K562 (cell line): Measurements from ENCODE around the gene LMCD1. TPM values are rescaled to one million over a fixed set of nuclear protein-coding genes. Genes with fewer than 3 reads are reported as not detected.
A peak's percentile ranks its signal among the peaks of the same experiment; 100 is the strongest.

Source experiments
- ATAC-seq: fragments of 200-7000 bp; cut with Tn5 transposase; 3 replicates; pipeline ENCODE4 v1.9.1; 2020; ENCODE audit warnings: moderate library complexity
- BruUV-seq: library from RNA; stranded (reverse); fragments of 400-500 nt; replicated peaks from 2 replicates; lab custom pipeline; 2021; lab: Mats Ljungman, UMichigan
- CTCF ChIA-PET: fragments of 300-600 bp; formaldehyde crosslinking; extraction: SDS; loops from one replicate; lab custom pipeline; 2021; ENCODE audit warnings: low intra/inter-chr PET ratio; lab: Yijun Ruan, JAX
- POLR2A ChIA-PET: fragments of 300-600, 350-650 bp; sonication (Branson Sonifier 250); formaldehyde crosslinking; extraction: SDS; loops from one replicate; lab custom pipeline; 2021; ENCODE audit warnings: antibody characterized with exemption, inconsistent platforms; lab: Yijun Ruan, JAX
- DNase-seq, 4 experiments: peaks; one replicate each; pipeline versions ENCODE4 v3.0.0 to v3.0.0-alpha.2; 2011 to 2018; ENCODE audit warnings: low spot score in 3 of 4, mixed read lengths in 3 of 4; ENCODE audit errors: extremely low read depth in 1 of 4
- FAIRE-seq: peaks from 2 replicates; lab custom pipeline; 2011; peaks lifted over from hg19 to GRCh38; lab: Jason Lieb, UNC
- H2AFZ ChIP-seq: 2 replicates; pipeline ENCODE4 v1.6.0; 2011; ENCODE audit warnings: low read depth, low read length, control low read depth, inconsistent platforms
- H3K27ac ChIP-seq: fragments of 200-600 bp; 3 replicates; pipeline ENCODE4 v1.8.0; 2011; ENCODE audit warnings: low read depth, mild to moderate bottlenecking, control low read depth, inconsistent platforms, low read length, moderate library complexity, mixed read lengths; ENCODE audit errors: extremely low read depth
- H3K27me3 ChIP-seq, 2 experiments: fragments of 300-600 bp in 1 of 2; 2 replicates in 1 of 2; 3 replicates in 1 of 2; pipeline versions ENCODE4 v1.6.0 to v1.8.0; 2011; ENCODE audit warnings: inconsistent platforms in 2 of 2, low read length in 2 of 2, mild to moderate bottlenecking in 1 of 2, mixed read lengths in 1 of 2, moderate library complexity in 1 of 2; ENCODE audit not compliant: control insufficient read depth in 2 of 2, insufficient read depth in 2 of 2
- H3K36me3 ChIP-seq: fragments of 300-600 bp; 3 replicates; pipeline ENCODE4 v1.8.0; 2011; ENCODE audit warnings: mild to moderate bottlenecking, low read length, inconsistent platforms; ENCODE audit not compliant: control insufficient read depth, insufficient read depth
- H3K4me1 ChIP-seq, 2 experiments: fragments of 200-600 bp in 1 of 2; replicated peaks in 1 of 2; 2 replicates in 1 of 2; 3 replicates in 1 of 2; pipeline versions ENCODE4 v1.5.1 to v1.8.0; 2011; ENCODE audit warnings: inconsistent platforms in 2 of 2, low read length in 2 of 2, mild to moderate bottlenecking in 1 of 2, mixed read lengths in 1 of 2, moderate library complexity in 1 of 2; ENCODE audit not compliant: control insufficient read depth in 2 of 2, insufficient read depth in 2 of 2
- H3K4me2 ChIP-seq: 2 replicates; pipeline ENCODE4 v1.6.1; 2011; ENCODE audit warnings: low read length, control low read depth, inconsistent platforms, mixed read lengths; ENCODE audit not compliant: insufficient read depth
- H3K4me3 ChIP-seq: fragments of 200-600 bp; sonication (generic), shearing (Covaris generic); 2 replicates; pipeline ENCODE4 v1.5.1; 2016; ENCODE audit warnings: control low read depth, inconsistent platforms
- H3K79me2 ChIP-seq: fragments of 200-600 bp; 3 replicates; pipeline ENCODE4 v1.8.0; 2011; ENCODE audit warnings: low read length, inconsistent platforms; ENCODE audit not compliant: control insufficient read depth, insufficient read depth
- H3K9ac ChIP-seq, 2 experiments: 2 replicates each; pipeline versions ENCODE4 v1.6.0 to v1.6.1; 2011; ENCODE audit warnings: low read depth in 2 of 2, low read length in 2 of 2, control low read depth in 1 of 2, inconsistent platforms in 1 of 2, mild to moderate bottlenecking in 1 of 2, mixed read lengths in 1 of 2; ENCODE audit not compliant: insufficient read depth in 1 of 2
- H3K9me1 ChIP-seq: one replicate; pipeline ENCODE4 v1.6.0; 2011; ENCODE audit warnings: inconsistent platforms, mild to moderate bottlenecking, low read length, moderate library complexity; ENCODE audit not compliant: control insufficient read depth, insufficient read depth
- H3K9me3 ChIP-seq: replicated peaks from 2 replicates; pipeline ENCODE4 v1.5.1; 2011; ENCODE audit warnings: low read depth, low read length, inconsistent platforms; ENCODE audit not compliant: control insufficient read depth, insufficient read depth
- H4K20me1 ChIP-seq: replicated peaks from 2 replicates; pipeline ENCODE4 v1.6.1; 2011; ENCODE audit warnings: low read length, inconsistent platforms, mixed read lengths; ENCODE audit not compliant: control insufficient read depth, insufficient read depth
- KAT2B ChIP-seq: IDR thresholded peaks from one replicate; pipeline ENCODE4 v1.6.1; 2012; ENCODE audit warnings: low read depth, mild to moderate bottlenecking, control low read depth, inconsistent platforms, low read length, moderate library complexity
- LCOR ChIP-seq: sonication (generic); formaldehyde crosslinking; IDR thresholded peaks from 2 replicates; pipeline ENCODE4 v1.8.0; 2022; ENCODE audit warnings: mild to moderate bottlenecking, missing genetic modification reagents
- POLR2AphosphoS2 ChIP-seq: IDR thresholded peaks from 2 replicates; pipeline ENCODE4 v1.6.1; 2012; ENCODE audit warnings: low read length, improper control_type of control experiment
- PTRF ChIP-seq: fragments of 450-650 bp; IDR thresholded peaks from 2 replicates; pipeline ENCODE4 v1.6.1; 2016; ENCODE audit warnings: mild to moderate bottlenecking, missing genetic modification characterization, missing compliant biosample characterization
- SLC30A9 ChIP-seq: fragments of 250-450 bp; sonication (Bioruptor Pico); IDR thresholded peaks from 2 replicates; pipeline ENCODE4 v1.8.0; 2022; ENCODE audit warnings: mild to moderate bottlenecking, moderate library complexity
- WHSC1 ChIP-seq: IDR thresholded peaks from one replicate; pipeline ENCODE4 v1.6.1; 2012; ENCODE audit warnings: low read length, control low read depth, inconsistent platforms
- ZBTB9 ChIP-seq: fragments of 450-650 bp; formaldehyde crosslinking; IDR thresholded peaks from 2 replicates; pipeline ENCODE4 v1.4.0; 2020; ENCODE audit warnings: mild to moderate bottlenecking, moderate library complexity
- ZNF124 ChIP-seq: sonication (generic); formaldehyde crosslinking; IDR thresholded peaks from 2 replicates; pipeline ENCODE4 v1.8.1; 2022; ENCODE audit warnings: missing genetic modification reagents
- ZNF140 ChIP-seq: fragments of 250-450 bp; sonication (Bioruptor Pico); IDR thresholded peaks from 2 replicates; pipeline ENCODE4 v1.8.0; 2021; ENCODE audit warnings: moderate library complexity, mild to moderate bottlenecking, inconsistent platforms
- WGBS: fragments of 100-300 bp; shearing (Covaris generic); methylation state at CpG from one replicate; pipeline ENCODE4 v1.1.6; 2016; ENCODE audit warnings: low coverage, mixed read lengths; ENCODE audit not compliant: insufficient coverage; ENCODE audit errors: missing lambda C conversion rate; 5-methylcytosine and 5-hydroxymethylcytosine counted together
- in situ Hi-C: fragments of 300-500 bp; cut with MboI; formaldehyde crosslinking; loops from 4 replicates; pipeline ENCODE4 v1.15.0; 2018; ENCODE audit warnings: inconsistent platforms, mixed read lengths
- intact Hi-C: fragments of 100-400 bp; cut with micrococcal nuclease; formaldehyde crosslinking; loops from 2 replicates; pipeline ENCODE4 v1.14.2; 2022
- polyA plus RNA-seq, 8 experiments: library from polyadenylated mRNA; depleted of rRNA in 4 of 8; stranded (reverse) in 5 of 8; unstranded in 3 of 8; fragments of >200 nt; fragmentation: Nextera tagmentation in 2 of 8; fragmentation: Illumina TruSeq in 1 of 8; extraction: Ambion mirVana in 2 of 8; extraction: Trizol in 1 of 8; gene quantifications; 2 replicates each; pipeline versions ENCODE4 v1.2.1 to v1.2.3, GENCODE V29; 2011 to 2014; ENCODE audit warnings: inconsistent platforms in 1 of 8, missing spikeins in 1 of 8
- total RNA-seq, 7 experiments: library from RNA; depleted of rRNA in 6 of 7; stranded (reverse); fragments of >200 nt in 6 of 7; fragmentation: Illumina TruSeq in 2 of 7; extraction: Trizol in 2 of 7; gene quantifications; 2 replicates each; pipeline versions ENCODE4 v1.2.1 to v1.2.3, GENCODE V29; 2011 to 2021; ENCODE audit warnings: low replicate concordance in 1 of 7
- TF ChIP-seq, protein P1 (sequence below): fragments of 450-650 bp; formaldehyde crosslinking; IDR thresholded peaks from 2 replicates; pipeline ENCODE4 v1.4.0; 2020; ENCODE audit warnings: mild to moderate bottlenecking, moderate library complexity
- TF ChIP-seq, protein P2 (sequence below): fragments of 450-650 bp; IDR thresholded peaks from 2 replicates; pipeline ENCODE4 v1.6.1; 2016; ENCODE audit warnings: missing biosample characterization, missing genetic modification characterization
- TF ChIP-seq, protein P3 (sequence below): sonication (generic); formaldehyde crosslinking; IDR thresholded peaks from 2 replicates; pipeline ENCODE4 v1.8.0; 2022; ENCODE audit warnings: mild to moderate bottlenecking, missing genetic modification reagents
- TF ChIP-seq, protein P4 (sequence below), 2 experiments: IDR thresholded peaks in 1 of 2; conservative IDR thresholded peaks in 1 of 2; 2 replicates each; pipeline ENCODE4 v1.6.1; 2016; ENCODE audit warnings: low read depth in 2 of 2, mild to moderate bottlenecking in 1 of 2, missing compliant biosample characterization in 1 of 2, missing genetic modification characterization in 1 of 2, moderate library complexity in 1 of 2

The LMCD1 gene
- total and polyA plus RNA-seq, 9 of the 15 experiments (the other 6 are each of a cell fraction or from before 2014, with no cell fraction given), result 0.60 TPM; not detected in 8

- H3K9ac ChIP-seq, result no peak overlapping the region; a peak in 1 of 4 replicates
- no TSS peak for BruUV-seq
- no peak overlapping the region for H3K27ac ChIP-seq
- WGBS, result 6% methylated on average over 24 of the region's 24 CpGs
- H3K79me2 ChIP-seq, result no peaks in the 10 kb centered on the region
- H4K20me1 ChIP-seq, result no peaks in the 10 kb centered on the region; the same call in 1 of the 2 replicates
- no peaks in the 10 kb centered on the region for H3K9me3 ChIP-seq
- FAIRE-seq, result peak; percentile 72
- peak overlapping the region; percentile 4; the same call in 1 of the 2 replicates for H3K4me2 ChIP-seq
- in situ Hi-C loops, result no loop called here
- DNase-seq, result peak; percentile 77 to 87 (median 85)
- POLR2A ChIA-PET, result no interaction called here
- peaks cover 0 to 3% of the 10 kb centered on the region in 2 experiments; a peak in 3 of 5 replicates for H3K4me1 ChIP-seq
- intact Hi-C loops, result loop anchor here (1.0 to 10.0 kb wide), 2 partner anchors 181 to 298 kb away; no protein-coding TSS in a partner anchor
- peak overlapping the region; percentile 51; the same call in 1 of the 2 replicates for H2AFZ ChIP-seq
- peaks cover 0 to 28% of the 10 kb centered on the region in 2 experiments; a peak in 2 of 5 replicates for H3K27me3 ChIP-seq
- H3K9me1 ChIP-seq, result no peaks in the 10 kb centered on the region
- no peak overlapping the region for H3K4me3 ChIP-seq
- CTCF ChIA-PET, result interaction anchor here (0.6 to 1.6 kb wide), 3 partner anchors 181 to 276 kb away, joined by 3 to 12 read pairs (median 4); no protein-coding TSS in a partner anchor
- peak; percentile 98 for ATAC-seq
- H3K36me3 ChIP-seq, result no peaks in the 10 kb centered on the region
- TF ChIP-seq, protein P1, sequence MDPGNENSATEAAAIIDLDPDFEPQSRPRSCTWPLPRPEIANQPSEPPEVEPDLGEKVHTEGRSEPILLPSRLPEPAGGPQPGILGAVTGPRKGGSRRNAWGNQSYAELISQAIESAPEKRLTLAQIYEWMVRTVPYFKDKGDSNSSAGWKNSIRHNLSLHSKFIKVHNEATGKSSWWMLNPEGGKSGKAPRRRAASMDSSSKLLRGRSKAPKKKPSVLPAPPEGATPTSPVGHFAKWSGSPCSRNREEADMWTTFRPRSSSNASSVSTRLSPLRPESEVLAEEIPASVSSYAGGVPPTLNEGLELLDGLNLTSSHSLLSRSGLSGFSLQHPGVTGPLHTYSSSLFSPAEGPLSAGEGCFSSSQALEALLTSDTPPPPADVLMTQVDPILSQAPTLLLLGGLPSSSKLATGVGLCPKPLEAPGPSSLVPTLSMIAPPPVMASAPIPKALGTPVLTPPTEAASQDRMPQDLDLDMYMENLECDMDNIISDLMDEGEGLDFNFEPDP (CRISPR knock-in tag), result no peak
- TF ChIP-seq POLR2AphosphoS2, result no peak
- TF ChIP-seq, protein P2, sequence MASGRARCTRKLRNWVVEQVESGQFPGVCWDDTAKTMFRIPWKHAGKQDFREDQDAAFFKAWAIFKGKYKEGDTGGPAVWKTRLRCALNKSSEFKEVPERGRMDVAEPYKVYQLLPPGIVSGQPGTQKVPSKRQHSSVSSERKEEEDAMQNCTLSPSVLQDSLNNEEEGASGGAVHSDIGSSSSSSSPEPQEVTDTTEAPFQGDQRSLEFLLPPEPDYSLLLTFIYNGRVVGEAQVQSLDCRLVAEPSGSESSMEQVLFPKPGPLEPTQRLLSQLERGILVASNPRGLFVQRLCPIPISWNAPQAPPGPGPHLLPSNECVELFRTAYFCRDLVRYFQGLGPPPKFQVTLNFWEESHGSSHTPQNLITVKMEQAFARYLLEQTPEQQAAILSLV (tag), result no peak
- TF ChIP-seq LCOR (CRISPR knock-in tag), result peak; percentile 62; the same call in 1 of the 2 replicates
- TF ChIP-seq, protein P3, sequence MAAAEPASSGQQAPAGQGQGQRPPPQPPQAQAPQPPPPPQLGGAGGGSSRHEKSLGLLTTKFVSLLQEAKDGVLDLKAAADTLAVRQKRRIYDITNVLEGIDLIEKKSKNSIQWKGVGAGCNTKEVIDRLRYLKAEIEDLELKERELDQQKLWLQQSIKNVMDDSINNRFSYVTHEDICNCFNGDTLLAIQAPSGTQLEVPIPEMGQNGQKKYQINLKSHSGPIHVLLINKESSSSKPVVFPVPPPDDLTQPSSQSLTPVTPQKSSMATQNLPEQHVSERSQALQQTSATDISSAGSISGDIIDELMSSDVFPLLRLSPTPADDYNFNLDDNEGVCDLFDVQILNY (CRISPR knock-in tag), result no peak
- no peak for TF ChIP-seq ZNF140 (CRISPR knock-in tag)
- no peak for TF ChIP-seq PTRF (tag)
- no peak for TF ChIP-seq WHSC1
- TF ChIP-seq ZNF124 (CRISPR knock-in tag), result no peak
- TF ChIP-seq ZBTB9, result no peak
- TF ChIP-seq, protein P4, sequence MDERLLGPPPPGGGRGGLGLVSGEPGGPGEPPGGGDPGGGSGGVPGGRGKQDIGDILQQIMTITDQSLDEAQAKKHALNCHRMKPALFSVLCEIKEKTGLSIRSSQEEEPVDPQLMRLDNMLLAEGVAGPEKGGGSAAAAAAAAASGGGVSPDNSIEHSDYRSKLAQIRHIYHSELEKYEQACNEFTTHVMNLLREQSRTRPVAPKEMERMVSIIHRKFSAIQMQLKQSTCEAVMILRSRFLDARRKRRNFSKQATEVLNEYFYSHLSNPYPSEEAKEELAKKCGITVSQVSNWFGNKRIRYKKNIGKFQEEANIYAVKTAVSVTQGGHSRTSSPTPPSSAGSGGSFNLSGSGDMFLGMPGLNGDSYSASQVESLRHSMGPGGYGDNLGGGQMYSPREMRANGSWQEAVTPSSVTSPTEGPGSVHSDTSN (CRISPR knock-in tag; IDR thresholded peaks at IDR 0.05; ENCODE audit: low read depth), result no peak
- TF ChIP-seq, protein P4 (tag; conservative IDR thresholded peaks at IDR 0.05; ENCODE audit: low read depth), result no peak
- no peak for TF ChIP-seq SLC30A9
- no peak for TF ChIP-seq KAT2B
Observed at GRCh38 chr3:8622873-8623691, 121.5 kb downstream of the LMCD1 start.
